Measurements from ENCODE around the gene EXOC3L1. TPM values are rescaled to one million over a fixed set of nuclear protein-coding genes. Genes with fewer than 3 reads are reported as not detected.

Gene EXOC3L1
- total RNA-seq (0.26 and 0.33 TPM in 2 replicates), polyA plus RNA-seq (0.09 TPM in 1 of 2 replicates, not detected in the other), polyA minus RNA-seq (ENCODE audit: low replicate concordance) (not detected in 2 replicates)
- polyA plus RNA-seq (2012): 0.28 and 0.30 TPM in 2 replicates

GRCh38 chr16:67190041-67190440 lies at the start of gene EXOC3L1:
Gene EXOC3L1, minus strand, starts transcription at chr16:67190136. Its CDS starts 460 bp downstream, at chr16:67189676.
- Histone ChIP-seq H3K79me2 (ENCODE audit: control insufficient read depth, insufficient read depth, low read length) (peaks cover 27% of the 10 kb centered on the region), H4K20me1 (ENCODE audit: control insufficient read depth, extremely low read depth, insufficient read depth, low read length) (no peaks in the 10 kb centered on the region), H3K27ac (ENCODE audit: insufficient read depth, low read length) (no peak within 1 kb of the TSS), H2AFZ (ENCODE audit: low read length) (no peak within 1 kb of the TSS), H3K27me3 (ENCODE audit: control insufficient read depth, insufficient read depth, low read length) (no peaks in the 10 kb centered on the region), H3K4me1 (ENCODE audit: control insufficient read depth, extremely low read depth, insufficient read depth, low read length) (peaks cover 25% of the 10 kb centered on the region), H3K9me3 (ENCODE audit: control insufficient read depth, insufficient read depth, low read depth, low read length) (no peaks in the 10 kb centered on the region), H3K9ac (ENCODE audit: insufficient read depth, low read length) (no peak within 1 kb of the TSS), H3K4me2 (ENCODE audit: extremely low read depth, insufficient read depth, low read length) (peak within 1 kb of the TSS; percentile 23), H3K36me3 (ENCODE audit: control insufficient read depth, insufficient read depth, low read length) (peaks cover 12% of the 10 kb centered on the region), H3K4me3 (replicated peaks in 1 of 4; ENCODE audit: control extremely low read depth in 1 of 4, insufficient read depth in 1 of 4, low read depth in 3 of 4, low read length in 4 of 4) (no peak within 1 kb of the TSS)
- DNase-seq (ENCODE audit: low read depth in 2 of 2): no peak
- TF ChIP-seq, protein P1, sequence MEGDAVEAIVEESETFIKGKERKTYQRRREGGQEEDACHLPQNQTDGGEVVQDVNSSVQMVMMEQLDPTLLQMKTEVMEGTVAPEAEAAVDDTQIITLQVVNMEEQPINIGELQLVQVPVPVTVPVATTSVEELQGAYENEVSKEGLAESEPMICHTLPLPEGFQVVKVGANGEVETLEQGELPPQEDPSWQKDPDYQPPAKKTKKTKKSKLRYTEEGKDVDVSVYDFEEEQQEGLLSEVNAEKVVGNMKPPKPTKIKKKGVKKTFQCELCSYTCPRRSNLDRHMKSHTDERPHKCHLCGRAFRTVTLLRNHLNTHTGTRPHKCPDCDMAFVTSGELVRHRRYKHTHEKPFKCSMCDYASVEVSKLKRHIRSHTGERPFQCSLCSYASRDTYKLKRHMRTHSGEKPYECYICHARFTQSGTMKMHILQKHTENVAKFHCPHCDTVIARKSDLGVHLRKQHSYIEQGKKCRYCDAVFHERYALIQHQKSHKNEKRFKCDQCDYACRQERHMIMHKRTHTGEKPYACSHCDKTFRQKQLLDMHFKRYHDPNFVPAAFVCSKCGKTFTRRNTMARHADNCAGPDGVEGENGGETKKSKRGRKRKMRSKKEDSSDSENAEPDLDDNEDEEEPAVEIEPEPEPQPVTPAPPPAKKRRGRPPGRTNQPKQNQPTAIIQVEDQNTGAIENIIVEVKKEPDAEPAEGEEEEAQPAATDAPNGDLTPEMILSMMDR (conservative IDR thresholded peaks at IDR 0.05 in 1 of 2, IDR thresholded peaks at IDR 0.05 in 1 of 2; ENCODE audit: low read depth in 1 of 2, low read length in 2 of 2): no peak
- no peak for TF ChIP-seq EZH2 (IDR thresholded peaks at IDR 0.05; ENCODE audit: low read length, missing control alignments)

GRCh38 chr16:67238806-67239470 lies 49.0 kb upstream of the EXOC3L1 start:
- no peaks in the 10 kb centered on the region for H3K27me3 ChIP-seq (ENCODE audit: control insufficient read depth, insufficient read depth, low read length)
- H3K9ac ChIP-seq (ENCODE audit: insufficient read depth, low read length): no peak overlapping the region
- no peaks in the 10 kb centered on the region for H3K9me3 ChIP-seq (ENCODE audit: control insufficient read depth, insufficient read depth, low read depth, low read length)
- peaks cover 36% of the 10 kb centered on the region for H3K4me1 ChIP-seq (ENCODE audit: control insufficient read depth, extremely low read depth, insufficient read depth, low read length)
- peaks cover 34% of the 10 kb centered on the region for H3K79me2 ChIP-seq (ENCODE audit: control insufficient read depth, insufficient read depth, low read length)
- no peak for TF ChIP-seq EZH2 (IDR thresholded peaks at IDR 0.05; ENCODE audit: low read length, missing control alignments)
- TF ChIP-seq, protein P1 (conservative IDR thresholded peaks at IDR 0.05 in 1 of 2, IDR thresholded peaks at IDR 0.05 in 1 of 2; ENCODE audit: low read depth in 1 of 2, low read length in 2 of 2): no peak
- peaks cover 34% of the 10 kb centered on the region for H3K36me3 ChIP-seq (ENCODE audit: control insufficient read depth, insufficient read depth, low read length)
- no peak overlapping the region for H3K4me2 ChIP-seq (ENCODE audit: extremely low read depth, insufficient read depth, low read length)
- no peak overlapping the region for H3K4me3 ChIP-seq (replicated peaks in 1 of 4; ENCODE audit: control extremely low read depth in 1 of 4, insufficient read depth in 1 of 4, low read depth in 3 of 4, low read length in 4 of 4)
- H4K20me1 ChIP-seq (ENCODE audit: control insufficient read depth, extremely low read depth, insufficient read depth, low read length): no peaks in the 10 kb centered on the region
- H3K27ac ChIP-seq (ENCODE audit: insufficient read depth, low read length): no peak overlapping the region
- no peak for DNase-seq (ENCODE audit: low read depth in 2 of 2)
- H2AFZ ChIP-seq (ENCODE audit: low read length): no peak overlapping the region

DNA sequence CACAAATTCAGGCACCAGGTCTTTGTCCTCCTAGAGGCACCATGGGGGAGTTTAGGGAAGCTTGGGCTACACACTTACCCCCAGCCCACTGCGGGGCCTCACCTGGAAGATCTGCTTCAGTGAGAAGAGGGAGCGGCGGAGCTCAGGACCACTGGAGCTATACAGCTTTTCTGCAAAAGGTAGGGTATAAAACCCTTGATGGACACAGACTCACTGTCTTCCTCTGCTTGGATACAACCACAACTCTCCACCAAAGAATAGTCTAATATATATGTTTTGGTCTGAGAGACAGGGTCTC lies 48.3 kb upstream of the EXOC3L1 start:
- H3K79me2 ChIP-seq (ENCODE audit: control insufficient read depth, insufficient read depth, low read length): peaks cover 27% of the 10 kb centered on the region
- no peaks in the 10 kb centered on the region for H3K27me3 ChIP-seq (ENCODE audit: control insufficient read depth, insufficient read depth, low read length)
- no peak overlapping the region for H3K27ac ChIP-seq (ENCODE audit: insufficient read depth, low read length)
- no peak overlapping the region for H3K4me2 ChIP-seq (ENCODE audit: extremely low read depth, insufficient read depth, low read length)
- H2AFZ ChIP-seq (ENCODE audit: low read length): no peak overlapping the region
- no peak overlapping the region for H3K9ac ChIP-seq (ENCODE audit: insufficient read depth, low read length)
- H3K4me3 ChIP-seq (replicated peaks in 1 of 4; ENCODE audit: control extremely low read depth in 1 of 4, insufficient read depth in 1 of 4, low read depth in 3 of 4, low read length in 4 of 4): no peak overlapping the region
- no peaks in the 10 kb centered on the region for H4K20me1 ChIP-seq (ENCODE audit: control insufficient read depth, extremely low read depth, insufficient read depth, low read length)
- H3K4me1 ChIP-seq (ENCODE audit: control insufficient read depth, extremely low read depth, insufficient read depth, low read length): peaks cover 29% of the 10 kb centered on the region
- H3K9me3 ChIP-seq (ENCODE audit: control insufficient read depth, insufficient read depth, low read depth, low read length): no peaks in the 10 kb centered on the region
- TF ChIP-seq, protein P1 (conservative IDR thresholded peaks at IDR 0.05 in 1 of 2, IDR thresholded peaks at IDR 0.05 in 1 of 2; ENCODE audit: low read depth in 1 of 2, low read length in 2 of 2): no peak
- no peak for TF ChIP-seq EZH2 (IDR thresholded peaks at IDR 0.05; ENCODE audit: low read length, missing control alignments)
- H3K36me3 ChIP-seq (ENCODE audit: control insufficient read depth, insufficient read depth, low read length): peaks cover 39% of the 10 kb centered on the region
- DNase-seq (ENCODE audit: low read depth in 2 of 2): no peak

Data from fibroblast of lung (primary cell).